Loucy (cell line): ENCODE data around the gene RNU2-63P.
"Not testable (repeated sequence)": the region's sequence is repeated elsewhere in the genome, so short reads cannot be mapped to it uniquely, and the experiment has no call there.

ENCODE experiments used
- H2AFZ ChIP-seq: fragments of 200-600 bp; sonication (generic); 2 replicates; pipeline ENCODE4 v1.6.0; 2016; ENCODE audit warnings: antibody characterized with exemption, mild to moderate bottlenecking, low read length, moderate library complexity
- H3F3A ChIP-seq: fragments of 200-600 bp; 2 replicates; pipeline ENCODE4 v1.6.0; 2016; ENCODE audit warnings: antibody characterized with exemption, low read depth, mild to moderate bottlenecking
- H3K27me3 ChIP-seq: fragments of 200-600 bp; sonication (generic); 2 replicates; pipeline ENCODE4 v1.6.1; 2014; ENCODE audit warnings: low read length, mild to moderate bottlenecking; ENCODE audit not compliant: insufficient read depth, poor library complexity, severe bottlenecking
- H3K36me3 ChIP-seq: fragments of 200-600 bp; sonication (generic); 2 replicates; pipeline ENCODE4 v1.6.1; 2016; ENCODE audit warnings: low read length; ENCODE audit not compliant: insufficient read depth
- H3K4me1 ChIP-seq: fragments of 200-600 bp; sonication (generic); 2 replicates; pipeline ENCODE4 v1.5.1; 2014; ENCODE audit warnings: low read length, mild to moderate bottlenecking; ENCODE audit not compliant: insufficient read depth, poor library complexity, severe bottlenecking
- H3K4me2 ChIP-seq: fragments of 200-600 bp; sonication (generic); 2 replicates; pipeline ENCODE4 v1.6.0; 2014; ENCODE audit warnings: antibody characterized with exemption, low read length, low read depth, mild to moderate bottlenecking; ENCODE audit not compliant: poor library complexity, severe bottlenecking
- H3K4me3 ChIP-seq: fragments of 200-600 bp; sonication (generic); 2 replicates; pipeline ENCODE4 v1.5.1; 2014; ENCODE audit warnings: low read length, mild to moderate bottlenecking, mixed read lengths; ENCODE audit not compliant: poor library complexity, severe bottlenecking
- H3K79me2 ChIP-seq: fragments of 200-600 bp; sonication (generic); 2 replicates; pipeline ENCODE4 v1.6.1; 2014; ENCODE audit warnings: low read length; ENCODE audit not compliant: insufficient read depth
- H3K9ac ChIP-seq: fragments of 200-600 bp; sonication (generic); 2 replicates; pipeline ENCODE4 v1.6.0; 2014; ENCODE audit warnings: mild to moderate bottlenecking, low read depth, low read length, moderate library complexity; ENCODE audit not compliant: poor library complexity, severe bottlenecking
- H3K9me2 ChIP-seq: fragments of 200-600 bp; sonication (generic); replicated peaks from 2 replicates; pipeline ENCODE4 v1.6.1; 2016; ENCODE audit warnings: low read depth, low read length, mixed read lengths
- H3K9me3 ChIP-seq: fragments of 200-600 bp; sonication (generic); 2 replicates; pipeline ENCODE4 v1.6.1; 2014; ENCODE audit warnings: mild to moderate bottlenecking, antibody characterized with exemption, low read length, low read depth; ENCODE audit not compliant: insufficient read depth
- H4K20me1 ChIP-seq: fragments of 200-600 bp; sonication (generic); 2 replicates; pipeline ENCODE4 v1.6.0; 2014; ENCODE audit warnings: antibody characterized with exemption, low read length, mild to moderate bottlenecking; ENCODE audit not compliant: insufficient read depth, poor library complexity, severe bottlenecking

Gene RNU2-63P

GRCh38 chr2:87992569-87992968, 23.8 kb downstream of the RNU2-63P start:
- H2AFZ ChIP-seq, H3K9me2 ChIP-seq, H3F3A ChIP-seq, H3K79me2 ChIP-seq, H3K4me2 ChIP-seq, H3K9ac ChIP-seq, H3K9me3 ChIP-seq, H3K4me3 ChIP-seq, H4K20me1 ChIP-seq, H3K4me1 ChIP-seq, H3K27me3 ChIP-seq, H3K36me3 ChIP-seq: not testable (repeated sequence)

- H3K27me3 ChIP-seq, H3K36me3 ChIP-seq, H3K4me1 ChIP-seq, H3K9me3 ChIP-seq, H3K79me2 ChIP-seq, H3K4me2 ChIP-seq, H3K4me3 ChIP-seq, H4K20me1 ChIP-seq, H3K9ac ChIP-seq, H3F3A ChIP-seq, H3K9me2 ChIP-seq, H2AFZ ChIP-seq: not testable (repeated sequence)
These were observed 28.9 kb downstream of the RNU2-63P start for GRCh38 chr2:87987473-87987872.

- not testable (repeated sequence) for H4K20me1 ChIP-seq, H3K4me2 ChIP-seq, H3F3A ChIP-seq, H3K27me3 ChIP-seq, H3K4me1 ChIP-seq, H3K9ac ChIP-seq, H3K36me3 ChIP-seq, H3K79me2 ChIP-seq, H2AFZ ChIP-seq, H3K9me3 ChIP-seq, H3K9me2 ChIP-seq, H3K4me3 ChIP-seq
These were observed 30.4 kb downstream of the RNU2-63P start for GRCh38 chr2:87985902-87986301.

DNA sequence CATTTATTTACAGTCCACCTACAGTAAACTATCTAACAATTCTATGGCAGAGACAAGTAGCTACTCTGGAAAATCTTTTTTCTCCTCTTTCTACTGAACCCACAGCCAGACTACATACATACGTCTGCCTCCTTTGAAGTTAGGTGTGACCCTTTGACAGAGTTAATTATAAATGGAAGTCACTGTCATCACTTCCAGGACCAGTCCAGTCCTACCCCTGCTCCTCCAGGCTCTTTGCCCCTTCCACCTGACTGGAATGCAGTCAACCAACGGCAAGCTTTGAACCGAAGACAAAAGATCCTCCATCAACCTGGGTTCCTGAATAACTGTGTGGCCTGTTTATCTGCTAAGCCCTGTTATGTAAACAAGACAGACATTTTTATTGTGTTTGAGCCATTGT, 35.2 kb downstream of the RNU2-63P start:
- not testable (repeated sequence) for H3K9me3 ChIP-seq, H3K9ac ChIP-seq, H3K9me2 ChIP-seq, H3F3A ChIP-seq, H3K4me2 ChIP-seq, H3K4me1 ChIP-seq, H3K4me3 ChIP-seq, H3K36me3 ChIP-seq, H2AFZ ChIP-seq, H4K20me1 ChIP-seq, H3K79me2 ChIP-seq, H3K27me3 ChIP-seq

GRCh38 chr2:87972385-87972784, 44.0 kb downstream of the RNU2-63P start:
- not testable (repeated sequence) for H3K4me2 ChIP-seq, H2AFZ ChIP-seq, H3K36me3 ChIP-seq, H4K20me1 ChIP-seq, H3K79me2 ChIP-seq, H3K27me3 ChIP-seq, H3K4me3 ChIP-seq, H3K9me3 ChIP-seq, H3F3A ChIP-seq, H3K4me1 ChIP-seq, H3K9ac ChIP-seq, H3K9me2 ChIP-seq
